Activated naive CD8-positive, alpha-beta T cell treated with anti-CD3 and anti-CD28 coated beads, Interleukin-2, amount 50 U/mL, for 16 hours (primary cell): Measurements from ENCODE around the gene GNA14.
"Not testable (repeated sequence)": the region's sequence is repeated elsewhere in the genome, so short reads cannot be mapped to it uniquely, and the experiment has no call there.

Experiments used
- DNase-seq: peaks from one replicate; pipeline ENCODE4 v3.0.0-alpha.2; 2020; ENCODE audit warnings: low read depth, low spot score

The GNA14 gene

GRCh38 chr9:77451507-77451906, 196.6 kb downstream of the GNA14 start:
- no peak for DNase-seq

DNA sequence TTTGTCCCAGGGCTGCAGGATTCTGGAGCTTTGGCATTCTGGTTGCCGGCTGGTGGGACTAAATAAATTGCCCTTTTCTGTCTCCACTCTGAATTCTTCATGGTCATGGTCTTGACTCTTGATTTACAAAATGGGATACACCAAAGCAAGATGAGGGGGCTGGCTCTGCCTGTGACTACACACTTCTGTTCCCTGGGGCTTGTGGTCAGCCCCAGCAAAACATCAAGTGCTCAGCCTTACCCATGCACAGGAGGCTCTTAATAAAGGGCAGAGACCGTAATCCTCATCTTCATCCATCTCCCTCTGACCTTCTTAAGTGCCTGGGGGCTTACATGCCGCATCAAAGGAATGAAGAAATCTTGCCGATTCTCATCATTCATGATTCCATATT, 198.0 kb downstream of the GNA14 start:
- DNase-seq, result no peak

GRCh38 chr9:77449240-77450084, 198.7 kb downstream of the GNA14 start:
- DNase-seq, result no peak

- no peak for DNase-seq
These were observed 200.5 kb downstream of the GNA14 start for GRCh38 chr9:77447646-77448045.

DNA sequence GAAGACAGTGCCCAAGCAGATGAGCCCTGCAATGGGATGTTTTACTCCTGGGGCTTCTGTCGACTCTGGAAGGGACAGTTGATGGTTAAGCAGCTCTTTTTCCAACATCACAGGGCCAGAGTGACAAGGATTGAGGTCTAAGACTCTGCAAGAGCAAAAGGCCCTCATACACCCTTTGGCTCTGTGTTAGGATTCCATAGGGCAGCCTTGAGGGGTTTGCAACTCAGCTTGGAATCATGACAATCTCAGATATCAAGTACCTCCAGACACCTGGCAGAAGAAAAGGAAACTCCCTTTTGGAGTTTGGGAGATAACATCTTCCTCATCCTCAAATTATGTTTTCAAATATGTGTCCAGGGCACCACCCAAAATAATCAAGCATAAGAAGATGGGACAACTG, 205.7 kb downstream of the GNA14 start:
- no peak for DNase-seq

- not testable (repeated sequence) for DNase-seq
These were observed 207.0 kb downstream of the GNA14 start for GRCh38 chr9:77441124-77441523.

GRCh38 chr9:77440057-77440456, 208.1 kb downstream of the GNA14 start:
- DNase-seq, result no peak

GRCh38 chr9:77438653-77439052, 209.5 kb downstream of the GNA14 start:
- no peak for DNase-seq

DNA sequence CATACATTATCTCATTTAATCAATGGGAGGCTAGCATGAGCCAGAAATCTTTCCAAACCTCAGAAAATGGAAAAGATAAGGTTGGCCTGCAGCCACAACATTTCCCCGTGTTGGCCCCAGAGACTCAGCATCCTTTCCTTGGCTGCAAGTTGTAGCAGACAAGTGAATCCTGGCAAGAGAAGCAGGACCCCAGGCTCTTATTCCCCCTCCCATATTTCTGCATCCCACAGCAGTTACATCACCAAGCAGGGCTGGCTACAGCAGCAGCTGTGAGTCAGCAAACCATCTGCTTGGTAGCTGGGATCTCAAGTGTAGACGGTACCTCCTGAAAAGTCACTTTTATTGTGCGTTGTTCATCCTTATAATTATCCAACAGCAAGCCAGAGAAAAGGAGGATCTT, 212.4 kb downstream of the GNA14 start:
- no peak for DNase-seq

DNA sequence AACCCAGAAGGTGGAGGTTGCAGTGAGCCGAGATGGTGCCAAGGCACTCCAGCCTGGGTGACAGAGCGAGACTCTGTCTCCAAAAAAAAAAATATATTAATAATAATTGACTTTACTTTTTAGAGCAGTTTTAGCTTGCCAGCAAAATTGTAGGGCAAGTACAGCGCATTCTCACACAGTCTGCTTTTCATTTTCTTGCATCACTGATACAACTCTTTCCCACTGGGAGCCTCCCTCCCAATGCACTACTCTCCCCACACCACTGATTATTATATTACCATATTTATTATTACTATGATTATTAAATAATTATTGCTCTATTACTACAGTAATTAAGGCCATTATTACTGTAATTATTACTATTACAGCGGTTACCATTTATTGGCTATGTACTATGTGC, 212.8 kb downstream of the GNA14 start:
- no peak for DNase-seq

DNA sequence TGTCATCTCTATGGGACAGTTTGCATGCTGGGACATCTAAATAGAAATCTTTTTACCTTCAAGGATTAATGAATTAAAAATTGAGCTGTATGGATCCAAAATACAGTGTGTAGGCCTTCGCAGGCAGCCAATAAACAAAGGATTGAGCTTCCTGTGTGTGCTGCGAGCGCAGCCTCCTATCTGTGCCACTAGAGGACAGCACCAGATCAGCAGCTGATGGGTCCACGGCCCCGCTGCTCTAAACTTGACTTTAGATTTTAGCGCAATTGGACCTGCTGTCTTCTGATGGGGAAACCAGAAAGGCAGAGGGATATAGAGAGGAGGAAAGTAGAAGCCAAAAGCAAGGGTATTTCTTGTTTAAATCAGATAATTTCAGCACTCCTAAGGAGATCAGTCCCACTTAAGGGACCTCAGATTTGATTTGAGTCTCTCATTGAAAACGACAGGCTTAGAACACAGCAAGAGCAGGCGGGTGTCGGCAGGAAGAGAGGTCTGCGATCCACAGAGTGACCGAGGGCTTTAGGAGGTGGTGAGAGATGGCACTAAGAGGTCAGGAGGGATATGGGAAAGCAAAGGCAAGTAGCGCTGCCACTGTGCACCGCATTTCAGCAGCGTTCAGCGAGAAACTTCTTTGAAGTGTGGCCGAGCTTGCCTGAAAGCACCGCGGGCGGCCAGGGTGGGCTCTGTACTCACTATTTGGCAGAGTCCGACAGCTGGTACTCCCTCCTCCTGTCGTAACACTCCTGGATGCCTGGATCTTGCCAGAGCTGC, 214.3 kb downstream of the GNA14 start:
- DNase-seq, result no peak

DNA sequence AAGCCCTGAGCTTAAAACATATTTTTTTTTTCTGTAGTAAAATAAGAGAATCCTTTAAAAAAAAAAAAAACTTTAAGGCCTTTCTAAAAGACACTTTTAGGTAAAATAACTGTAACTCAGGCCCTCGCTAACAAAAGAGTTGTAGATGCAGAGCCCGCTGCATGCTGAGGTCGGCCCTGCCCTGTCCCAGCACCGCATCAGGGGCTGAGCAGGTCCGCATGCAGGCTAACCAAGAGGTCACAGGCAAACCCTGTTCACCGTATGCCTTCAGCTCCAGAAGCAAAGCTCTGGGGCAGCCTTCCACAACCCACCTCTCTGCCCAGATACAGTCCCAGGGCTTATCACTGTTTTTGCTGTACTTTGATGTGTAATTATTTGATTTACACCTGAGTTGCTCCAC, 216.1 kb downstream of the GNA14 start:
- DNase-seq, result no peak

DNA sequence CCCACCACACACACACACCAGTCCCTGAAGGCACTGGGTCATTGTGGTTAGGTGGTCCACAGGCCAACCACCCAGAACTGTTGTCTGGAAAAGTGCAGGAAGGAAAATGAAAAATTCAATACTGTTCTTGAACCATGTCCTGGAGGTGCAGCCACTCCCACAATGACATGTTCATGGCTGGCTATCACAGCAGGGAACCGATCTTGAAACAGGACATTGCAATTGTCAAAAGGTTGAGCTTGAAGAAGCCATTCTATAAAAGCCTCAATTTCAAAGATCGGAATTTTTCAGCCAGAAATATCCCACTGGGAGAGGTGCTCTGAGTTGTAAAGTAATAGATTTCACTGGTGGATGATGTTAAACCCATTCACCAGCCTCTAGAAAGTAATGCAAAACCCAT, 218.2 kb downstream of the GNA14 start:
- DNase-seq, result no peak

DNA sequence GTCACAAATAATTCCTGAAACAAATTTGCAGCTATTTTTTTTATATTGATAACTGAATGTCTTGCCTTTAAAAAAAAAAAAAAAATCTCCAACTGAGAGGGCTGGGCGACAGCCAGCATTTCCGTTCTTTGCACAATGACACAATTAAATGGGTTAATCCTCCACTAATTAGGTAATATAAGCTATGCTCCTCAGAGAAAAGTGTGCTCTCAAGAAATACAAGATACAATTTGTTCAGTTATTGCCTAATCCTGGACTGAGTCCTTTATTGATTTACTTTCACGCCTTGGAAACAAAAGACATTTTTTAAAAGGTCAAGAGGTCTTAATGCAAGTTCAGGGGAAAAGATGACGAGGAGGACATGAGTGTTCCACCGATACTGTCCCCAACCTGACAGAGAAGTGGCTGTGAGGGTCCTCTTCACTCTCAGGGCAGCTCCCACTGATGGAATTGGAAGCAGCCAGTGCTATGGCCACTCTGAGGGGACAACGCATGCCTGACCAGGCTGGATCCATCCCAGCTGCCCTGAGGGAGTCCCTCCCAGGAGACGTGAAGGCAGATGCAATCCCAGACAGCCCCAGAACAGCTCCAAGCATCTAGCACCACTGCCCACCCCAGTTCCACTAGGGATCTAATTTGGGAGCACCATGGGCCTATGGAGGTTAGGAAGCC, 220.7 kb downstream of the GNA14 start:
- DNase-seq, result no peak

GRCh38 chr9:77426712-77427111, 221.4 kb downstream of the GNA14 start:
- no peak for DNase-seq

DNA sequence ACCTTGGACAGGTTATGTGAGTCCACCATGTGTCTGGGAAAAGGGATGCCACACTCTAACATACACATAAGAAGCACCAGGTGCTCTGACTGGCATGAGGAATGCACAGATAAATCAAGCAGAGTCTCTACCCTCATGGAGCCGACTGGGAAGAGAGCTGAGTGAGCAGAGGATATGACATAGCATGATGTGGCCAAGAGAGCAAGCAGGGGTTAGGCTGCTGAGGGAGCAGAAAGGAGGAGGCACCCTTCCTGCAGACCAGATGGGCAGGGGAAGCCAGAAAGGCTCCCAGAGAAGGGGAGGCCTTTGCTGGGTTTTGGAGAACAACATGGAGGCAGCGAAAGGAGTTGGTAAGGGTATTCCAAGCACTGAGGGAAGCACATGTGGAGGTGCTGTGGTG, 223.1 kb downstream of the GNA14 start:
- DNase-seq, result no peak

GRCh38 chr9:77423841-77424240, 224.3 kb downstream of the GNA14 start:
- no peak for DNase-seq

DNA sequence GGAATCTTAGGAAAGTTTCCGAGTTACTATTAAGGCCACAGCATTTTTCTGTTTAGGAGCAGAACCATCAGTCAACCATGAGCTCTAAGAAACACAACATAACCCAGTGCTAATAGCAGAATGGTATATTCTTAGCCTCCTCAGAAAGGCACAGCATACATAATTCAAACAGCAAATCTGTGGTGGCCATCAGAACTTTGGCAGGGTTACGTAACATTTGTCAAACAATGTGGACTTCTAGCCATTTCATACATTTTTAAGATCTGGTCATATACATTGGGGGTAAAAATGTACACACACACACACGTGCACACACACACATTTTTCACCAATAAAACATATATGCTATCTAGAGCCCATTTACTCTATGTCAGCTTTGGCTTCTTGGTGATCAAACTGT, 225.2 kb downstream of the GNA14 start:
- no peak for DNase-seq

DNA sequence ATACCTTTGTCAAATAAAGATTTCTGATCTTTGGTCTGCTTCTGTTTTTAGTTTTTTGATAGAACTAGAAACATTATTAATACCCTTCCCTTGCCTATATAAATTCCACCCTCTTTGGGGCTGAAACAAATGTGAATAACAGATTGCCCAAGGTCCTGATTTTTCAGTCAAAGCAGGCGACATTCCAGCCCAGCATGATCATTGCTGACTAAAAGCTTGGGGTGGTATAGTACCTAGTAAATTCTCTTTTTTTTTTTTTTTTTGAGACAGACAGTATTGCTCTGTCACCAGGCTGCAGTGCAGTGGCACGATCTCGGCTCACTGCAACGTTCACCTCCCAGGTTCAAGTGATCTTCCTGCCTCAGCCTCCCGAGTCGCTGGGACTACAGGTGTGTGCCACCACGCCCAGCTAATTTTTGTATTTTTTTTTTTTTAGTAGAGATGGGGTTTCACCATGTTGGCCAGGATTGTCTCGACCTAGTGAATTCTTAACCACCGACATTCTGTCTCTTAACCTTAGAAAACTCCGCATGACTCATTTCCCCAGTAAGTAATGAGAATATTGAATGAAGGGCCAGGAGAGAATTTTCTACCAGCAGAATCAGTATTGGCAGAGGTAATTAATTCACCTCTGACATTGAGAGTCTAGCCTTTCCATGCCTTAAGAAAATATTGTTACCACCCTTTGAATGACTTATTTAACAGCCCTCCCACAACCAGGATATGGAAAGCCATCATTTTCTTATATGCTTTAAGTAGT, 226.4 kb downstream of the GNA14 start:
- no peak for DNase-seq

DNA sequence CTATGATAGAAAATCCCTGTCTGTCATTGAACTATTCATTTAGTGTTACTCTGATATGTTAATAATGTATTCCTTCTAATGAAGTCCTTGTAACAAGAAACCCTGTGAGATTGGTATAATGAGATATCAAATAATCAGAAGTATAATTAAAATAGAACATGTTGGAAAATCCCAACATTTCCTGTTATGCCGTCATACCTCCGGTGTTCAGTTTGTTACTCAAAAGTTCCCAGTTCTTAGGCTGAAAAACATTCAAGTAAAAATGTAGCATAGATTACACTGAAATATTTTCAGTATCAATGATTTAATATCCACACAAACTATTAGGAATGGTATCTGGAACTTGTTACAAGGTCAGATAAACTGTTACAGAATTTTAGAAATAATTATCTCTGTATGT, 227.5 kb downstream of the GNA14 start:
- no peak for DNase-seq

DNA sequence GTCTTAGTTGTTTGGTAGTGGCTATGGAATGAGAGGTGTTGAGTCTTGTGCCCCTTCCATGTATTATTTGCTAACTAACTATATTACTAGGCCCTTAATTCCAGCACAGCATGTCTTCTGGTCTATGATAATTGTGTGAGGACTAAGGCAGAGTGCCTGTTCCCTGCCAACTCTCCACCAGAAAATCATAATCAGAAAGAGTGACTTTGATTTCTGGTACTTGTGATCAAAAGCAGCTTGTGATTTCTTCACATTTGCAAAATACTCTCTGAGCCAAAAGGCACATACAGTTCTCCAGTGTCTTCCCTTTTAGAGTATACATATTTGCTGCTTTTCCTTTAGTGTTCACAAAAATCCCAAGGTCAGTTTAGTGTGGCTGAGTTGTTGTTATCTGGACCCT, 229.9 kb downstream of the GNA14 start:
- DNase-seq, result no peak

GRCh38 chr9:77417566-77417965, 230.6 kb downstream of the GNA14 start:
- DNase-seq, result no peak
